Right ventricle myocardium inferior (tissue), 1 donor: Measurements from ENCODE around the gene DENND5B. TPM values are rescaled to one million over a fixed set of nuclear protein-coding genes. Genes with fewer than 3 reads are reported as not detected.
"Not testable (repeated sequence)": the region's sequence is repeated elsewhere in the genome, so short reads cannot be mapped to it uniquely, and the experiment has no call there.

ENCODE experiments used
- ATAC-seq: fragments of 200-7000 bp; cut with Tn5 transposase; one replicate; pipeline ENCODE4 v1.9.1; 2020; ENCODE audit warnings: mild to moderate bottlenecking, moderate library complexity
- DNase-seq: peaks from one replicate; pipeline ENCODE4 v3.0.0; 2021; ENCODE audit errors: missing footprints
- intact Hi-C: fragments of 100-400 bp; cut with DNase I; formaldehyde crosslinking; loops from one replicate; pipeline ENCODE4 v1.11.0; 2022
- total RNA-seq: library from RNA; stranded (reverse); fragmentation: NEBNext Ultra II Directional; extraction: Animal tissue kit (Norgen Biotek cat#: 25700); gene quantifications from one replicate; pipeline ENCODE4 v1.2.1, GENCODE V29; 2021
- donor health status: DM: no; HTN: yes; CAD: no; lungs with severe emphysema.

Gene DENND5B
- total RNA-seq, 1 donor from 2014 or later = 37.1 TPM

GRCh38 chr12:31488737-31489338, 102.1 kb downstream of the DENND5B start:
- no peak for ATAC-seq
- intact Hi-C loops = loop anchor here (5.0 kb wide), 1 partner anchor 98 kb away; no protein-coding TSS in a partner anchor
- DNase-seq = no peak

GRCh38 chr12:31485571-31485970, 105.4 kb downstream of the DENND5B start:
- ATAC-seq = peak; percentile 56
- no peak for DNase-seq
- intact Hi-C loops = loop anchor here (5.0 kb wide), 1 partner anchor 102 kb away; no protein-coding TSS in a partner anchor

GRCh38 chr12:31482816-31483215, 108.1 kb downstream of the DENND5B start:
- intact Hi-C loops = no loop called here
- DNase-seq (no peak), ATAC-seq (no peak)

- no peak for ATAC-seq
- intact Hi-C loops = no loop called here
- no peak for DNase-seq
Measured at GRCh38 chr12:31481415-31481814, 109.5 kb downstream of the DENND5B start.

GRCh38 chr12:31479516-31480210, 111.3 kb downstream of the DENND5B start:
- ATAC-seq (no peak), DNase-seq (no peak)
- intact Hi-C loops = no loop called here

- ATAC-seq (no peak), DNase-seq (no peak)
- intact Hi-C loops = no loop called here
Measured at GRCh38 chr12:31478898-31479297, 112.0 kb downstream of the DENND5B start.

- intact Hi-C loops = no loop called here
- ATAC-seq (peak; percentile 65), DNase-seq (no peak)
Measured at GRCh38 chr12:31478425-31478824, 112.5 kb downstream of the DENND5B start.

- no peak for DNase-seq
- no peak for ATAC-seq
- intact Hi-C loops = no loop called here
Measured at GRCh38 chr12:31477687-31478086, 113.2 kb downstream of the DENND5B start.

GRCh38 chr12:31476437-31476836, 114.5 kb downstream of the DENND5B start:
- ATAC-seq = no peak
- DNase-seq = no peak
- intact Hi-C loops = no loop called here

- intact Hi-C loops, ATAC-seq, DNase-seq: not testable (repeated sequence)
Measured at GRCh38 chr12:31475610-31476009, 115.3 kb downstream of the DENND5B start.

GRCh38 chr12:31474751-31475150, 116.2 kb downstream of the DENND5B start:
- intact Hi-C loops = no loop called here
- no peak for DNase-seq
- no peak for ATAC-seq

GRCh38 chr12:31471823-31472222, 119.1 kb downstream of the DENND5B start:
- DNase-seq (no peak), ATAC-seq (no peak)
- intact Hi-C loops = no loop called here

GRCh38 chr12:31471051-31471450, 119.9 kb downstream of the DENND5B start:
- DNase-seq (no peak), ATAC-seq (no peak)
- intact Hi-C loops = no loop called here

- intact Hi-C loops = no loop called here
- DNase-seq = no peak
- ATAC-seq = no peak
Measured at GRCh38 chr12:31470459-31470858, 120.5 kb downstream of the DENND5B start.

GRCh38 chr12:31466768-31467167, 124.2 kb downstream of the DENND5B start:
- DNase-seq (no peak), ATAC-seq (no peak)
- intact Hi-C loops = no loop called here

- intact Hi-C loops = no loop called here
- ATAC-seq (no peak), DNase-seq (no peak)
Measured at GRCh38 chr12:31465002-31465401, 125.9 kb downstream of the DENND5B start.

GRCh38 chr12:31460024-31460423, 130.9 kb downstream of the DENND5B start:
- no peak for ATAC-seq
- no peak for DNase-seq
- intact Hi-C loops = no loop called here

GRCh38 chr12:31456562-31456961, 134.4 kb downstream of the DENND5B start:
- DNase-seq = no peak
- intact Hi-C loops = no loop called here
- no peak for ATAC-seq

- ATAC-seq (no peak), DNase-seq (no peak)
- intact Hi-C loops = no loop called here
Measured at GRCh38 chr12:31444736-31445135, 146.2 kb downstream of the DENND5B start.

- DNase-seq = no peak
- intact Hi-C loops = no loop called here
- no peak for ATAC-seq
Measured at GRCh38 chr12:31440586-31440985, 150.3 kb downstream of the DENND5B start.

GRCh38 chr12:31440134-31440533, 150.8 kb downstream of the DENND5B start:
- DNase-seq (no peak), ATAC-seq (no peak)
- intact Hi-C loops = no loop called here
